Measurements from ENCODE around the gene REEP3. TPM values are rescaled to one million over a fixed set of nuclear protein-coding genes. Genes with fewer than 3 reads are reported as not detected.

REEP3 gene
- total RNA-seq, 1 donor from 2014 or later = 33.1 TPM

- Mint-ChIP-seq H3K36me3 (peaks cover 6% of the 10 kb centered on the region), H3K9me3 (no peaks in the 10 kb centered on the region), H3K4me1 (peaks cover 48% of the 10 kb centered on the region), H3K27ac (peak overlapping the region; percentile 98), H3K27me3 (ENCODE audit: low read depth) (no peaks in the 10 kb centered on the region), H3K4me3 (peak overlapping the region; percentile 87)
- no peak for DNase-seq (ENCODE audit: low spot score in 2 of 2, unreplicated experiment in 2 of 2)
- TF ChIP-seq, protein P1, sequence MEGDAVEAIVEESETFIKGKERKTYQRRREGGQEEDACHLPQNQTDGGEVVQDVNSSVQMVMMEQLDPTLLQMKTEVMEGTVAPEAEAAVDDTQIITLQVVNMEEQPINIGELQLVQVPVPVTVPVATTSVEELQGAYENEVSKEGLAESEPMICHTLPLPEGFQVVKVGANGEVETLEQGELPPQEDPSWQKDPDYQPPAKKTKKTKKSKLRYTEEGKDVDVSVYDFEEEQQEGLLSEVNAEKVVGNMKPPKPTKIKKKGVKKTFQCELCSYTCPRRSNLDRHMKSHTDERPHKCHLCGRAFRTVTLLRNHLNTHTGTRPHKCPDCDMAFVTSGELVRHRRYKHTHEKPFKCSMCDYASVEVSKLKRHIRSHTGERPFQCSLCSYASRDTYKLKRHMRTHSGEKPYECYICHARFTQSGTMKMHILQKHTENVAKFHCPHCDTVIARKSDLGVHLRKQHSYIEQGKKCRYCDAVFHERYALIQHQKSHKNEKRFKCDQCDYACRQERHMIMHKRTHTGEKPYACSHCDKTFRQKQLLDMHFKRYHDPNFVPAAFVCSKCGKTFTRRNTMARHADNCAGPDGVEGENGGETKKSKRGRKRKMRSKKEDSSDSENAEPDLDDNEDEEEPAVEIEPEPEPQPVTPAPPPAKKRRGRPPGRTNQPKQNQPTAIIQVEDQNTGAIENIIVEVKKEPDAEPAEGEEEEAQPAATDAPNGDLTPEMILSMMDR (IDR thresholded peaks at IDR 0.05; ENCODE audit: unreplicated experiment) = no peak
Observed at GRCh38 chr10:63522277-63522687, 1.1 kb downstream of the REEP3 start.

DNA sequence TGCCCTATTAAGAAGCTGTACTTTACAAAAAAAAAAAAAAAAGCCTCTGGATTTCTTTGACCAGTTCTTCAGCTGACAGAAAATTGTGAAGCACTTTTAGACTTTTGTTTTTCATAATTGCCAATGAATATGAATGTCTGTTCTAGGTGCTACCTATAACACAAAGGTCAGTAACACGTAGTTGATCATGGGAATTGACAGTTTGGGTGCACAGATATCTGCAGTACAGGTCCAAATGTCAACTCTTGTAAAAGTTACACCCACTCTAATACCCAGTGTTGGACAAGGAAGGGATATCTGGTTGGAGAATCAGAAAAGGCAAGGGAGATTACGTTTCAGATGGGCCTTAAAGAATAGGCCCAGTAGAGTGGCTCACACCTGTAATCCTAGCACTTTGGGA is 1.8 kb downstream of the REEP3 start:
- Mint-ChIP-seq H3K4me3 (peak overlapping the region; percentile 87), H3K36me3 (peaks cover 10% of the 10 kb centered on the region), H3K9me3 (no peaks in the 10 kb centered on the region), H3K4me1 (peaks cover 48% of the 10 kb centered on the region), H3K27ac (peak overlapping the region; percentile 98), H3K27me3 (ENCODE audit: low read depth) (no peaks in the 10 kb centered on the region)
- TF ChIP-seq, protein P1 (IDR thresholded peaks at IDR 0.05; ENCODE audit: unreplicated experiment) = no peak
- no peak for DNase-seq (ENCODE audit: low spot score in 2 of 2, unreplicated experiment in 2 of 2)

DNA sequence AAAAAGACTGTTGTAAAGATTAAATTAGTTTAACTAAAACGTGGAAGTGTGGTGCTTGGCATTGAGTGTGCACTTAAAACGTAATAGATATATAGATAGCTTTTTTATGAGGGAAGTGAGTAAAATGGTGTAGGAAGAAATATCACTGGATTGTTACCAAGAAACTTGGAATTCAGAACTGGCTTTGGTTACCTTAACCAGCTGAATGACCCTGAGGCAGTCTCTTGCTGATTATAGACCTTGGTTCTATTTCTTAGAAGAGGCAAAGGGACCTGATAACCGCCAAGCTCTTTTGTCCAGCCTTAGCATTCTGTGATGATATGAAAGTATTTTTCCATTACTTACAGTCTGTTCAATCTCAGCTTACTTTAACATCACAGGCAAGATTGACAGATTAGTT is 3.8 kb downstream of the REEP3 start:
- TF ChIP-seq, protein P1 (IDR thresholded peaks at IDR 0.05; ENCODE audit: unreplicated experiment) = no peak
- H3K9me3 Mint-ChIP-seq = no peaks in the 10 kb centered on the region
- H3K27ac Mint-ChIP-seq = no peak overlapping the region
- no peak for DNase-seq (ENCODE audit: low spot score in 2 of 2, unreplicated experiment in 2 of 2)
- H3K4me1 Mint-ChIP-seq = peaks cover 31% of the 10 kb centered on the region
- H3K4me3 Mint-ChIP-seq = no peak overlapping the region
- peaks cover 12% of the 10 kb centered on the region for H3K36me3 Mint-ChIP-seq
- no peaks in the 10 kb centered on the region for H3K27me3 Mint-ChIP-seq (ENCODE audit: low read depth)

DNA sequence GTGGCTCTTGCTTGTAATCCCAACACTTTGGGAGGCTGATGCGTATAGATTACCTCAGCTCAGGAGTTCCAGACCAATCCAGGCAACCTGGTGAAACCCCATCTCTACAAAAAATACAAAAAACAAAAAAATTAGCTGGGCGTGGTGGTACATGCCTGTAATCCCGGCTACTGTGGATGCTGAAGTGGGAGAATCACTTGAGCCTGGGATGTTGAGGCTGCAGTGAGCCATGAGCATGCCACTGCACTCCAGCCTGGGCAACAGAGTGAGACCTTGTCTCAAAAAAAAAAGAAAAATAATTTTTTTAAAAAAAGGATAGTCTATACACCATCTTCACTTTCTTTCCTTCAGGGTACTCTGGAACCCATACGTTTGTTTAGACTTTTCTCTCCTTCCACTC is 6.2 kb downstream of the REEP3 start:
- Mint-ChIP-seq H3K36me3 (peaks cover 12% of the 10 kb centered on the region), H3K4me1 (peaks cover 20% of the 10 kb centered on the region), H3K27me3 (ENCODE audit: low read depth) (no peaks in the 10 kb centered on the region), H3K4me3 (no peak overlapping the region), H3K9me3 (no peaks in the 10 kb centered on the region), H3K27ac (no peak overlapping the region)
- TF ChIP-seq, protein P1 (IDR thresholded peaks at IDR 0.05; ENCODE audit: unreplicated experiment) = no peak
- DNase-seq (ENCODE audit: low spot score in 2 of 2, unreplicated experiment in 2 of 2) = no peak

DNA sequence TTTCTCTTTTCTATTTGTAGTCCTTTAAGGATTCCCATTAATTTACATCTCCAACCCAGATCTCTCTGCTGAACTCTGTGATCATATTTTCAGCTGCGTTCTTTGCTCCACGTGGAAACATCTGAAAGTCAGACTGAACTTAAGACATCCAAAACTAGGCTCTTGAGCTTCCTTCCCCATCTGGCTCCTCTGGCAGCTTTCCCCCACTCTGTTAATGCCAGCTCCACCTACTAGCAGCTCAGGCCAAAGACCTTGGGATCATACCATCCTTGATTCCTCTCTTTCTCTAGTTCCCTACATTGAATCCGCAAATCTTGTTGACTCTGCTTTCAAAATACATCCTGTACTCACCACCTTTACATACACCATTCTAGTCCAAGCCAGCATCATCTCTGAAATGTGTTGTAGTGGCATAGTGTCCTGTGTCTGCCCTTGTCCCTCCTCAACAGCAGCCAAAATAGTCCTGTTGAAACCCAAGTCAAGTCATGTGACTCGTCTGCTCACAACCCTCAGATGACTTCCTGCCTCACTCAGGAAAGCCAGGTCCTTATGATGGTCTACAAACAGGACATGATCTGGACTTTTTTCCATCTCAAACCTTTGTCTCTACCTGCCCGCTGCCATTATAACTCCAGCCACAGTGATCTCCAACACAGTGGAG is 7.0 kb downstream of the REEP3 start:
- no peak overlapping the region for H3K27ac Mint-ChIP-seq
- H3K27me3 Mint-ChIP-seq (ENCODE audit: low read depth) = no peaks in the 10 kb centered on the region

More for the DNA sequence above, 7.0 kb downstream of the REEP3 start:
- Mint-ChIP-seq H3K4me1 (peaks cover 12% of the 10 kb centered on the region), H3K4me3 (no peak overlapping the region), H3K9me3 (no peaks in the 10 kb centered on the region), H3K36me3 (peaks cover 12% of the 10 kb centered on the region)
- TF ChIP-seq, protein P1 (IDR thresholded peaks at IDR 0.05; ENCODE audit: unreplicated experiment) = no peak
- no peak for DNase-seq (ENCODE audit: low spot score in 2 of 2, unreplicated experiment in 2 of 2)

All from mesothelial cell of epicardium (in vitro differentiated cells).